Measurements from ENCODE around the gene UNKL. TPM values are rescaled to one million over a fixed set of nuclear protein-coding genes. Genes with fewer than 3 reads are reported as not detected.

UNKL gene
- total and polyA plus RNA-seq, 2 of the 8 experiments (the other 6 are each of a cell fraction or from before 2014, with no cell fraction given) = 25.1 to 31.8 TPM

DNA sequence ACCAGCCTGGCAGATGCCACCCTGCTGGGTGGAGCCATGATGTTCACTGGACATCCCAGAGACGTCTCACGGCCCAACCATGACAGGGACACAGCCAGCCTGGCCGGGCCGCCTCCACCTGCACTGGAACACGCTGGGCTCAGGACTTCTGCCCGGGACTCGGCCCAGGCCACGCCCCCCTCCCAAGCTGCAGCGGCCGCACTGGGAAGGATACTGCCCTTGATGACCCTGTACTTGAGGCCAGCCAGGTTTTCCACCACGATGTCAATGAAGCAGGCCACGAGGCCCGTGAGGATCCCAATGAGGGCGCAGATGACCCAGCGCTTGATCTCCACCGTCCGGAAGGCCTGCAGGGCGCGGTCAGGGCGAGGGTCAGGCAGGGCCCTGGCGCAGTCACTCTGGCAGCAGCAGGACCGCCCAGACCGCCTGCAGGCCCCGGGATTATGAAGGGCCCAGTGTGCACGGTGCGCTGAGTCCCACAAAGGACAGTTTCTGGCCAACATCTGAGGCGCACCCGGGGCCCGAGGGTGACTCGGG lies 46.2 kb upstream of the UNKL start:
- Histone ChIP-seq H3K4me3 (ENCODE audit: extremely low read depth in 1 of 4, insufficient read depth in 2 of 4, low read depth in 3 of 4, low read length in 4 of 4) (no peak overlapping the region), H3K4me2 (ENCODE audit: insufficient read depth in 1 of 2, low read depth in 2 of 2, low read length in 2 of 2) (no peak overlapping the region), H2BK12ac (ENCODE audit: low read depth, low read length) (no peak overlapping the region), H3K9ac (replicated peaks in 1 of 4; ENCODE audit: extremely low read depth in 1 of 4, low read depth in 3 of 4, low read length in 3 of 4) (no peak overlapping the region), H4K5ac (ENCODE audit: insufficient read length, low read depth, low read length) (no peak overlapping the region), H3K4me1 (replicated peaks in 1 of 4; ENCODE audit: control insufficient read depth in 3 of 4, insufficient read depth in 4 of 4, low read length in 3 of 4) (no peaks in the 10 kb centered on the region), H4K20me1 (replicated peaks in 1 of 2; ENCODE audit: control insufficient read depth in 1 of 2, insufficient read depth in 2 of 2, low read length in 2 of 2) (peaks cover 0 to 8% of the 10 kb centered on the region in 2 experiments), H2BK5ac (ENCODE audit: low read depth, low read length) (no peak overlapping the region), H2AFZ (ENCODE audit: low read length) (no peak overlapping the region), H4K91ac (replicated peaks; ENCODE audit: insufficient read length, low read length) (no peak overlapping the region), H2AK5ac (ENCODE audit: low read depth, low read length) (no peak overlapping the region), H2BK15ac (ENCODE audit: low read length) (no peak overlapping the region), H3K14ac (ENCODE audit: insufficient read length) (no peak overlapping the region), H3K79me2 (ENCODE audit: control insufficient read depth in 1 of 2, insufficient read depth in 2 of 2, low read length in 2 of 2) (peaks cover 0 to 3% of the 10 kb centered on the region in 2 experiments; a peak in 1 of 4 replicates), H3K23ac (ENCODE audit: insufficient read length) (no peak overlapping the region), H3K18ac (ENCODE audit: extremely low read depth, low read length) (no peak overlapping the region), H3K79me1 (ENCODE audit: low read depth, low read length) (no peaks in the 10 kb centered on the region; the same call in none of the 2 replicates), H3K56ac (replicated peaks; ENCODE audit: insufficient read length, low read depth, low read length) (no peak overlapping the region), H3K36me3 (ENCODE audit: control insufficient read depth in 2 of 4, insufficient read depth in 4 of 4, low read length in 3 of 4) (peaks cover 0 to 30% (median 6%) of the 10 kb centered on the region in 4 experiments; a peak in 6 of 8 replicates), H3K27ac (ENCODE audit: low read depth, low read length) (no peak overlapping the region), H3K23me2 (ENCODE audit: low read depth, low read length) (no peaks in the 10 kb centered on the region), H4K8ac (ENCODE audit: extremely low read depth, insufficient read depth, low read length) (no peak overlapping the region), H2BK20ac (ENCODE audit: low read length) (no peak overlapping the region), H3K4ac (replicated peaks; ENCODE audit: insufficient read length, low read depth, low read length) (no peak overlapping the region), H3K27me3 (replicated peaks in 1 of 4; ENCODE audit: control insufficient read depth in 3 of 4, extremely low read depth in 1 of 4, insufficient read depth in 3 of 4, low read length in 3 of 4) (no peaks in the 10 kb centered on the region), H3K9me3 (ENCODE audit: insufficient read depth in 2 of 2, low read depth in 1 of 2, low read length in 1 of 2) (no peaks in the 10 kb centered on the region), H2BK120ac (replicated peaks; ENCODE audit: low read depth, low read length) (no peak overlapping the region)
- FAIRE-seq (no peak), DNase-seq (ENCODE audit: low read depth in 1 of 2, low spot score in 2 of 2) (no peak)
- ChIA-PET CTCF (ENCODE audit: partially characterized antibody) (no interaction called here), POLR2A (ENCODE audit: partially characterized antibody) (interaction anchor here (1.1 to 2.2 kb wide), 3 partner anchors 9 to 67 kb away, joined by 3 to 6 read pairs (median 3); no protein-coding TSS in a partner anchor)
- WGBS, 2 experiments (ENCODE audit: extremely low coverage in 1 of 2, insufficient coverage in 1 of 2, insufficient read length in 1 of 2, insufficient replicate concordance in 2 of 2, low coverage in 1 of 2, low lambda C conversion rate in 2 of 2, missing lambda C conversion rate in 1 of 2) = 95% methylated on average over 29 of the region's 30 CpGs; no CpG with 5 or more reads in 1 of the 2 experiments
- no peak for TF ChIP-seq ZNF274 (IDR thresholded peaks at IDR 0.05; ENCODE audit: borderline replicate concordance, extremely low read depth, low read length)
- TF ChIP-seq TAF1 (IDR thresholded peaks at IDR 0.05; ENCODE audit: low read depth, low read length) = no peak
- TF ChIP-seq CTBP2 (IDR thresholded peaks at IDR 0.05; ENCODE audit: borderline replicate concordance, insufficient read depth, insufficient read length, low read length) = no peak
- TF ChIP-seq CBX8 (IDR thresholded peaks at IDR 0.05; ENCODE audit: borderline replicate concordance, low read depth, low read length) = no peak
- TF ChIP-seq HDAC6 (IDR thresholded peaks at IDR 0.05; ENCODE audit: low read depth, low read length) = no peak
- TF ChIP-seq CEBPB (IDR thresholded peaks at IDR 0.05; ENCODE audit: low read depth, low read length) = no peak
- TF ChIP-seq SAP30 (IDR thresholded peaks at IDR 0.05; ENCODE audit: insufficient read depth, insufficient replicate concordance, low read length) = no peak
- TF ChIP-seq GABPA (IDR thresholded peaks at IDR 0.05; ENCODE audit: borderline replicate concordance, insufficient read depth, low read length) = no peak
- no peak for TF ChIP-seq BACH1 (IDR thresholded peaks at IDR 0.05; ENCODE audit: low read length)
- TF ChIP-seq POU5F1 (IDR thresholded peaks at IDR 0.05; ENCODE audit: low read depth, low read length) = no peak
- TF ChIP-seq SP4 (IDR thresholded peaks at IDR 0.05; ENCODE audit: low read length) = no peak
- TF ChIP-seq, protein P1, sequence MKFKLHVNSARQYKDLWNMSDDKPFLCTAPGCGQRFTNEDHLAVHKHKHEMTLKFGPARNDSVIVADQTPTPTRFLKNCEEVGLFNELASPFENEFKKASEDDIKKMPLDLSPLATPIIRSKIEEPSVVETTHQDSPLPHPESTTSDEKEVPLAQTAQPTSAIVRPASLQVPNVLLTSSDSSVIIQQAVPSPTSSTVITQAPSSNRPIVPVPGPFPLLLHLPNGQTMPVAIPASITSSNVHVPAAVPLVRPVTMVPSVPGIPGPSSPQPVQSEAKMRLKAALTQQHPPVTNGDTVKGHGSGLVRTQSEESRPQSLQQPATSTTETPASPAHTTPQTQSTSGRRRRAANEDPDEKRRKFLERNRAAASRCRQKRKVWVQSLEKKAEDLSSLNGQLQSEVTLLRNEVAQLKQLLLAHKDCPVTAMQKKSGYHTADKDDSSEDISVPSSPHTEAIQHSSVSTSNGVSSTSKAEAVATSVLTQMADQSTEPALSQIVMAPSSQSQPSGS (IDR thresholded peaks at IDR 0.05; ENCODE audit: low read length) = no peak
